ENCODE measurements around the gene GABBR1. TPM values are rescaled to one million over a fixed set of nuclear protein-coding genes. Genes with fewer than 3 reads are reported as not detected.

The GABBR1 gene
- total RNA-seq, 1 experiment from 2014 or later, result 36.3 TPM

GRCh38 chr6:29537714-29538403 lies 95.1 kb downstream of the GABBR1 start:
- Histone ChIP-seq H3K36me3 (ENCODE audit: low read depth) (no peaks in the 10 kb centered on the region), H3K4me2 (no peak overlapping the region), H3K27ac (no peak overlapping the region), H3K4me1 (replicated peaks; ENCODE audit: insufficient read depth) (no peaks in the 10 kb centered on the region), H3K9me3 (ENCODE audit: insufficient read depth, low read depth) (no peaks in the 10 kb centered on the region), H3K9me2 (ENCODE audit: insufficient read depth) (no peaks in the 10 kb centered on the region), H3K27me3 (ENCODE audit: insufficient read depth, low read depth) (peaks cover 8% of the 10 kb centered on the region; the same call in 1 of the 2 replicates), H3K4me3 (no peak overlapping the region), H3K79me2 (ENCODE audit: low read depth) (no peaks in the 10 kb centered on the region), H3F3A (ENCODE audit: insufficient read depth, low read depth) (no peaks in the 10 kb centered on the region), H4K20me1 (ENCODE audit: insufficient read depth) (no peaks in the 10 kb centered on the region), H2AFZ (no peak overlapping the region)
- no peak for DNase-seq
- BruUV-seq (replicated peaks), result no TSS peak
- ChIA-PET CTCF (no interaction called here), POLR2A (ENCODE audit: unreplicated experiment) (no interaction called here)
- no peak for TF ChIP-seq CTCF (conservative IDR thresholded peaks at IDR 0.05)
- TF ChIP-seq EZH2 (IDR thresholded peaks at IDR 0.05; ENCODE audit: low read depth), result no peak
- intact Hi-C loops (cut with micrococcal nuclease; ENCODE audit: unreplicated experiment), result no loop called here

- Histone ChIP-seq H3K27me3 (ENCODE audit: insufficient read depth, low read depth) (0 out of 2 replicates have a peak, but pooled peaks cover 3% of the 10 kb centered on the region), H3K27ac (no peak overlapping the region), H3K79me2 (ENCODE audit: low read depth) (no peaks in the 10 kb centered on the region), H3K9me2 (ENCODE audit: insufficient read depth) (no peaks in the 10 kb centered on the region), H3K4me1 (replicated peaks; ENCODE audit: insufficient read depth) (no peaks in the 10 kb centered on the region), H4K20me1 (ENCODE audit: insufficient read depth) (no peaks in the 10 kb centered on the region), H3K4me2 (no peak overlapping the region), H3K36me3 (ENCODE audit: low read depth) (no peaks in the 10 kb centered on the region), H3F3A (ENCODE audit: insufficient read depth, low read depth) (no peaks in the 10 kb centered on the region), H3K9me3 (ENCODE audit: insufficient read depth, low read depth) (no peaks in the 10 kb centered on the region), H3K4me3 (no peak overlapping the region), H2AFZ (no peak overlapping the region)
- no TSS peak for BruUV-seq (replicated peaks)
- DNase-seq, result no peak
- ChIA-PET POLR2A (ENCODE audit: unreplicated experiment) (interaction anchor here (0.7 kb wide), 1 partner anchor 118 kb away, joined by 5 read pairs; no protein-coding TSS in a partner anchor), CTCF (no interaction called here)
- intact Hi-C loops (cut with micrococcal nuclease; ENCODE audit: unreplicated experiment), result no loop called here
- TF ChIP-seq EZH2 (IDR thresholded peaks at IDR 0.05; ENCODE audit: low read depth) (no peak), CTCF (conservative IDR thresholded peaks at IDR 0.05) (no peak)
These were observed 100.5 kb downstream of the GABBR1 start for GRCh38 chr6:29532320-29532951.

- Histone ChIP-seq H3K79me2 (ENCODE audit: low read depth) (no peaks in the 10 kb centered on the region), H3K36me3 (ENCODE audit: low read depth) (no peaks in the 10 kb centered on the region), H2AFZ (no peak overlapping the region), H3K4me1 (replicated peaks; ENCODE audit: insufficient read depth) (no peaks in the 10 kb centered on the region), H4K20me1 (ENCODE audit: insufficient read depth) (no peaks in the 10 kb centered on the region), H3K27ac (no peak overlapping the region), H3K9me2 (ENCODE audit: insufficient read depth) (no peaks in the 10 kb centered on the region), H3F3A (ENCODE audit: insufficient read depth, low read depth) (no peaks in the 10 kb centered on the region), H3K27me3 (ENCODE audit: insufficient read depth, low read depth) (0 out of 2 replicates have a peak, but pooled peaks cover 3% of the 10 kb centered on the region), H3K9me3 (ENCODE audit: insufficient read depth, low read depth) (no peaks in the 10 kb centered on the region), H3K4me2 (no peak overlapping the region), H3K4me3 (no peak overlapping the region)
- no peak for TF ChIP-seq CTCF (conservative IDR thresholded peaks at IDR 0.05)
- TF ChIP-seq EZH2 (IDR thresholded peaks at IDR 0.05; ENCODE audit: low read depth), result no peak
- BruUV-seq (replicated peaks), result no TSS peak
- ChIA-PET CTCF (no interaction called here), POLR2A (ENCODE audit: unreplicated experiment) (no interaction called here)
- no peak for DNase-seq
- intact Hi-C loops (cut with micrococcal nuclease; ENCODE audit: unreplicated experiment), result no loop called here
These were observed 101.3 kb downstream of the GABBR1 start for GRCh38 chr6:29531668-29532067.
